Spinal cord (tissue), 10 donors: ENCODE data around the gene RTEL1. TPM values are rescaled to one million over a fixed set of nuclear protein-coding genes. Genes with fewer than 3 reads are reported as not detected.

Source experiments
- DNase-seq, 6 donors: peaks; one replicate each; pipeline versions ENCODE4 v3.0.0 to v3.0.0-alpha.2; 2013 to 2015; ENCODE audit warnings: low spot score in 6 of 6, low read depth in 4 of 6
- H3K27ac ChIP-seq: one replicate; pipeline ENCODE4 v1.5.1; 2013; ENCODE audit warnings: low read depth, low read length, control low read depth
- H3K27me3 ChIP-seq: one replicate; pipeline ENCODE4 v1.6.1; 2013; ENCODE audit warnings: low read length; ENCODE audit not compliant: control insufficient read depth, insufficient read depth
- H3K36me3 ChIP-seq: one replicate; pipeline ENCODE4 v1.6.1; 2013; ENCODE audit warnings: low read length; ENCODE audit not compliant: control insufficient read depth, insufficient read depth
- H3K4me1 ChIP-seq: one replicate; pipeline ENCODE4 v1.6.1; 2013; ENCODE audit warnings: low read length; ENCODE audit not compliant: control insufficient read depth, insufficient read depth
- H3K4me3 ChIP-seq: one replicate; pipeline ENCODE4 v1.5.1; 2013; ENCODE audit warnings: low read depth, low read length, control low read depth
- H3K9me3 ChIP-seq: one replicate; pipeline ENCODE4 v1.6.1; 2013; ENCODE audit warnings: low read length; ENCODE audit not compliant: control insufficient read depth, insufficient read depth
- WGBS: methylation state at CpG from one replicate; pipeline ENCODE4 v1.1.5; 2013; ENCODE audit warnings: missing lambda C conversion rate; ENCODE audit not compliant: insufficient coverage; 5-methylcytosine and 5-hydroxymethylcytosine counted together
- polyA plus RNA-seq, 2 donors: library from polyadenylated mRNA; unstranded; fragments of 120-200 nt; gene quantifications; one replicate each; pipeline ENCODE4 v1.2.1, GENCODE V29; 2013; ENCODE audit not compliant: insufficient read length in 2 of 2
- total RNA-seq, 2 donors: library from RNA; depleted of rRNA in 1 of 2; stranded (reverse); fragments of 120-200 nt in 1 of 2; fragments of >200 nt in 1 of 2; gene quantifications; one replicate each; pipeline versions ENCODE4 v1.2.3 to v1.2.4, GENCODE V29; 2013 to 2014
- donor health status: healthy.

The RTEL1 gene
- total and polyA plus RNA-seq, 4 donors: 8.1 to 29.6 (median 19.3) TPM

- WGBS: 77% methylated on average over 25 of the region's 40 CpGs
These were observed 39.9 kb downstream of the RTEL1 start for GRCh38 chr20:63697868-63698545.

GRCh38 chr20:63698739-63699465, 40.8 kb downstream of the RTEL1 start:
- no peak for DNase-seq
- no peak overlapping the region for H3K27ac ChIP-seq
- H3K4me1 ChIP-seq: peaks cover 25% of the 10 kb centered on the region
- peaks cover 100% of the 10 kb centered on the region for H3K36me3 ChIP-seq
- no peaks in the 10 kb centered on the region for H3K9me3 ChIP-seq
- 78% methylated on average over 16 of the region's 19 CpGs for WGBS
- no peaks in the 10 kb centered on the region for H3K27me3 ChIP-seq
- H3K4me3 ChIP-seq: no peak overlapping the region

More at GRCh38 chr20:63697868-63698545, 39.9 kb downstream of the RTEL1 start:
- Histone ChIP-seq H3K9me3 (no peaks in the 10 kb centered on the region), H3K4me1 (peaks cover 25% of the 10 kb centered on the region), H3K36me3 (peaks cover 97% of the 10 kb centered on the region), H3K27ac (no peak overlapping the region), H3K27me3 (no peaks in the 10 kb centered on the region), H3K4me3 (no peak overlapping the region)
- no peak for DNase-seq

- 75% methylated on average over 21 of the region's 24 CpGs for WGBS
- H3K27ac ChIP-seq: no peak overlapping the region
- DNase-seq: no peak
- peaks cover 25% of the 10 kb centered on the region for H3K4me1 ChIP-seq
- H3K4me3 ChIP-seq: no peak overlapping the region
- no peaks in the 10 kb centered on the region for H3K27me3 ChIP-seq
- no peaks in the 10 kb centered on the region for H3K9me3 ChIP-seq
- peaks cover 100% of the 10 kb centered on the region for H3K36me3 ChIP-seq
These were observed 41.5 kb downstream of the RTEL1 start for GRCh38 chr20:63699466-63700198.

GRCh38 chr20:63700199-63701050, 42.3 kb downstream of the RTEL1 start:
- 87% methylated on average over 37 of the region's 43 CpGs for WGBS
- Histone ChIP-seq H3K4me1 (peaks cover 25% of the 10 kb centered on the region), H3K27ac (no peak overlapping the region)

GRCh38 chr20:63701051-63701328, 42.9 kb downstream of the RTEL1 start:
- Histone ChIP-seq H3K36me3 (peaks cover 100% of the 10 kb centered on the region), H3K27me3 (no peaks in the 10 kb centered on the region), H3K9me3 (no peaks in the 10 kb centered on the region), H3K4me3 (no peak overlapping the region), H3K27ac (no peak overlapping the region), H3K4me1 (peaks cover 26% of the 10 kb centered on the region)
- no peak for DNase-seq
- 69% methylated on average over 4 of the region's 5 CpGs for WGBS

More at GRCh38 chr20:63700199-63701050, 42.3 kb downstream of the RTEL1 start:
- no peak for DNase-seq
- H3K4me3 ChIP-seq: no peak overlapping the region
- H3K9me3 ChIP-seq: no peaks in the 10 kb centered on the region
- peaks cover 100% of the 10 kb centered on the region for H3K36me3 ChIP-seq
- no peaks in the 10 kb centered on the region for H3K27me3 ChIP-seq

GRCh38 chr20:63701329-63702035, 43.4 kb downstream of the RTEL1 start:
- no peaks in the 10 kb centered on the region for H3K9me3 ChIP-seq
- H3K4me1 ChIP-seq: peaks cover 26% of the 10 kb centered on the region
- no peaks in the 10 kb centered on the region for H3K27me3 ChIP-seq
- no peak overlapping the region for H3K4me3 ChIP-seq
- no peak overlapping the region for H3K27ac ChIP-seq
- no peak for DNase-seq
- peaks cover 100% of the 10 kb centered on the region for H3K36me3 ChIP-seq
- WGBS: 90% methylated on average over 13 of the region's 14 CpGs

- no peak for DNase-seq
- Histone ChIP-seq H3K27ac (no peak overlapping the region), H3K4me3 (no peak overlapping the region), H3K9me3 (no peaks in the 10 kb centered on the region), H3K36me3 (peaks cover 94% of the 10 kb centered on the region), H3K4me1 (peaks cover 26% of the 10 kb centered on the region), H3K27me3 (no peaks in the 10 kb centered on the region)
- 92% methylated on average over 16 of the region's 16 CpGs for WGBS
These were observed 44.0 kb downstream of the RTEL1 start for GRCh38 chr20:63702036-63702665.

- Histone ChIP-seq H3K9me3 (no peaks in the 10 kb centered on the region), H3K4me3 (no peak overlapping the region), H3K27ac (no peak overlapping the region), H3K36me3 (peaks cover 86% of the 10 kb centered on the region), H3K27me3 (no peaks in the 10 kb centered on the region), H3K4me1 (peaks cover 19% of the 10 kb centered on the region)
- 90% methylated on average over 12 of the region's 13 CpGs for WGBS
- DNase-seq: no peak
These were observed 44.8 kb downstream of the RTEL1 start for GRCh38 chr20:63702751-63703470.
